PC-3 (cell line): ENCODE data around the gene TP53I13.

Experiments
- EZH2 ChIP-seq: fragments of 300-600 bp; sonication (generic); IDR thresholded peaks from one replicate; pipeline ENCODE4 v1.6.1; 2017; ENCODE audit warnings: antibody characterized with exemption, mild to moderate bottlenecking, low read length; ENCODE audit not compliant: unreplicated experiment
- EZH2phosphoT487 ChIP-seq: fragments of 300-600 bp; sonication (generic); IDR thresholded peaks from 2 replicates; pipeline ENCODE4 v1.6.1; 2018; ENCODE audit warnings: mild to moderate bottlenecking, antibody characterized with exemption, low read length, borderline replicate concordance
- TF ChIP-seq, protein P1 (sequence below): fragments of 300-600 bp; sonication (generic); conservative IDR thresholded peaks from 2 replicates; pipeline ENCODE4 v1.5.1; 2017; ENCODE audit warnings: antibody characterized with exemption, low read depth, mild to moderate bottlenecking, low read length

DNA sequence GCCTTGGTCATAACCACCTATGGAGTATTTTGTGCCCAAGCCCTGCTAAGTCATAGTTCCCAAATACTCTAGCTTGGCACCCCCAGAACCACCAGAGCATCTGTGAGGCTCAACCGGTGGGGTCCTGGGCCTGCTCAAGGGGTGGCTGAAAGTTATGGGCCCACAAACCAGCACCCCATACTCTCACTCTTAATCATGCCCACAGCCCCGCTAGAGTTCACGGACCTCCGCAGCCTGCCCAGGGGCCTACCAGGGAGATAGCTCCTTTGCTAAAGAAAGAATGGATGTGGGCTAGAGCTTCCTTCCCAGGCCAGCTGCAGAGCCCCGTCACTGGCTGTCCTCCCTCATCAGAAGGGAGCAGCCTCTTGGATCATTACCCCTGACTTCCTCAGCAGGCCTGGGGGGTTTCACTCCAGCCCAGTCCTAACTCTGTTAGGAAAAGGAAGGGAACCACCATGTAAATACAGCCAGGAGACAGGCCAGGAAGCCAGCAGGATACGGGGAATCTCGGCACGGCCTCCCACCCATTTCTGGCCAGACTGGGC, 19.6 kb downstream of the TP53I13 start:
- TF ChIP-seq, protein P1, sequence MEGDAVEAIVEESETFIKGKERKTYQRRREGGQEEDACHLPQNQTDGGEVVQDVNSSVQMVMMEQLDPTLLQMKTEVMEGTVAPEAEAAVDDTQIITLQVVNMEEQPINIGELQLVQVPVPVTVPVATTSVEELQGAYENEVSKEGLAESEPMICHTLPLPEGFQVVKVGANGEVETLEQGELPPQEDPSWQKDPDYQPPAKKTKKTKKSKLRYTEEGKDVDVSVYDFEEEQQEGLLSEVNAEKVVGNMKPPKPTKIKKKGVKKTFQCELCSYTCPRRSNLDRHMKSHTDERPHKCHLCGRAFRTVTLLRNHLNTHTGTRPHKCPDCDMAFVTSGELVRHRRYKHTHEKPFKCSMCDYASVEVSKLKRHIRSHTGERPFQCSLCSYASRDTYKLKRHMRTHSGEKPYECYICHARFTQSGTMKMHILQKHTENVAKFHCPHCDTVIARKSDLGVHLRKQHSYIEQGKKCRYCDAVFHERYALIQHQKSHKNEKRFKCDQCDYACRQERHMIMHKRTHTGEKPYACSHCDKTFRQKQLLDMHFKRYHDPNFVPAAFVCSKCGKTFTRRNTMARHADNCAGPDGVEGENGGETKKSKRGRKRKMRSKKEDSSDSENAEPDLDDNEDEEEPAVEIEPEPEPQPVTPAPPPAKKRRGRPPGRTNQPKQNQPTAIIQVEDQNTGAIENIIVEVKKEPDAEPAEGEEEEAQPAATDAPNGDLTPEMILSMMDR, result no peak
- TF ChIP-seq EZH2, result no peak
- no peak for TF ChIP-seq EZH2phosphoT487
